NCI-H526 treated with DMSO at 0.1 percent for 48 hours (cell line): ENCODE results near the gene DTD1.

Experiments
- DNase-seq: peaks from one replicate; lab custom pipeline; 2025; lab: John Stamatoyannopoulos, UW

Gene DTD1

GRCh38 chr20:18663932-18664331 is 76.1 kb downstream of the DTD1 start:
- no peak for DNase-seq

- no peak for DNase-seq
Observed at GRCh38 chr20:18665135-18665534, 77.3 kb downstream of the DTD1 start.

GRCh38 chr20:18666803-18667415 is 79.1 kb downstream of the DTD1 start:
- no peak for DNase-seq

- DNase-seq = no peak
Observed at GRCh38 chr20:18669241-18670019, 81.6 kb downstream of the DTD1 start.

GRCh38 chr20:18671203-18671710 is 83.4 kb downstream of the DTD1 start:
- no peak for DNase-seq

- DNase-seq = no peak
Observed at GRCh38 chr20:18672834-18673233, 85.0 kb downstream of the DTD1 start.

GRCh38 chr20:18676396-18676795 is 88.5 kb downstream of the DTD1 start:
- no peak for DNase-seq

- DNase-seq = no peak
Observed at GRCh38 chr20:18677126-18677525, 89.3 kb downstream of the DTD1 start.

GRCh38 chr20:18678549-18679419 is 90.9 kb downstream of the DTD1 start:
- peak; percentile 15 for DNase-seq

GRCh38 chr20:18683839-18684238 is 96.0 kb downstream of the DTD1 start:
- DNase-seq = no peak

GRCh38 chr20:18684775-18685174 is 96.9 kb downstream of the DTD1 start:
- DNase-seq = no peak

- no peak for DNase-seq
Observed at GRCh38 chr20:18685406-18685805, 97.6 kb downstream of the DTD1 start.

- DNase-seq = no peak
Observed at GRCh38 chr20:18686696-18687095, 98.8 kb downstream of the DTD1 start.

GRCh38 chr20:18688676-18689075 is 100.8 kb downstream of the DTD1 start:
- no peak for DNase-seq

- DNase-seq = no peak
Observed at GRCh38 chr20:18689557-18689956, 101.7 kb downstream of the DTD1 start.

GRCh38 chr20:18692447-18692846 is 104.6 kb downstream of the DTD1 start:
- DNase-seq = no peak

- DNase-seq = no peak
Observed at GRCh38 chr20:18694071-18694470, 106.2 kb downstream of the DTD1 start.

- no peak for DNase-seq
Observed at GRCh38 chr20:18695175-18695574, 107.3 kb downstream of the DTD1 start.

GRCh38 chr20:18698735-18699380 is 111.0 kb downstream of the DTD1 start:
- no peak for DNase-seq

GRCh38 chr20:18701969-18702368 is 114.1 kb downstream of the DTD1 start:
- DNase-seq = no peak

GRCh38 chr20:18702736-18703135 is 114.9 kb downstream of the DTD1 start:
- no peak for DNase-seq

- DNase-seq = no peak
Observed at GRCh38 chr20:18705490-18705889, 117.6 kb downstream of the DTD1 start.
